DND-41 (cell line): ENCODE measurements around the gene BRDT.

ENCODE experiments used
- CTCF ChIP-seq: IDR thresholded peaks from 2 replicates; pipeline ENCODE4 v1.5.1; 2012; ENCODE audit warnings: borderline replicate concordance, low read length, moderate library complexity, mild to moderate bottlenecking; ENCODE audit not compliant: poor library complexity, severe bottlenecking; ENCODE audit errors: extremely low read depth
- EZH2 ChIP-seq: IDR thresholded peaks from 3 replicates; pipeline ENCODE4 v1.6.1; 2012; ENCODE audit warnings: borderline replicate concordance, low read depth, mild to moderate bottlenecking, moderate library complexity, low read length, inconsistent platforms; ENCODE audit not compliant: severe bottlenecking

DNA sequence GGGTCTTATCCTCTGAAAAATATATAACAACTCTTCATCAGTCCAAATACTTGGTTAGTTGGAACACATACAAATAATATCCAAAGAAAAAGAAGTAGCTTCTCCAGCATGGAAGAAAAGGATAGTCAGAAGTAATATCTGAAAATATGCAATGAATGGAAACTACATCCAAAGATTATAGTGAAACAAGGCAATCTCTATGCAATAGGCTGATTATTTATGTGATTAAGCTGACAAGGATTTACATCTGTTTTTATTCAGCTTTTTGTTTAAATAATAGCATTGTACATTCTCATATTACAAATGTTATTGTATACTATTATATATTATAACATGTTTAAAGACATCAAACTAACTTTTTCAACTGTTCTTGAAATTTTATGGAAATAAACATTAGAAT lies 48.0 kb upstream of the BRDT start:
- TF ChIP-seq CTCF (no peak), EZH2 (no peak)
